HAP-1 (cell line): ENCODE results near the gene NEAT1.

Experiments used
- DNase-seq, 2 experiments: peaks; one replicate each; pipeline ENCODE4 v3.0.0-alpha.2; 2016 to 2020; ENCODE audit warnings: low spot score in 2 of 2
- H3K27me3 ChIP-seq: fragments of 250-450 bp; sonication (Bioruptor Pico); 2 replicates; pipeline ENCODE4 v1.5.1; 2020; ENCODE audit warnings: low read depth, mild to moderate bottlenecking, moderate library complexity
- H3K36me3 ChIP-seq: fragments of 250-450 bp; sonication (Bioruptor Pico); replicated peaks from 2 replicates; pipeline ENCODE4 v1.5.1; 2020; ENCODE audit warnings: mild to moderate bottlenecking
- H3K4me1 ChIP-seq: fragments of 250-450 bp; sonication (Bioruptor Pico); 2 replicates; pipeline ENCODE4 v1.5.1; 2020; ENCODE audit warnings: mild to moderate bottlenecking
- H3K4me3 ChIP-seq: fragments of 250-450 bp; sonication (Bioruptor Pico); 2 replicates; pipeline ENCODE4 v1.5.1; 2020; ENCODE audit warnings: mild to moderate bottlenecking, moderate library complexity
- H3K9me3 ChIP-seq: fragments of 250-450 bp; sonication (Bioruptor Pico); 2 replicates; pipeline ENCODE4 v1.5.1; 2020; ENCODE audit warnings: mild to moderate bottlenecking, moderate library complexity
- in situ Hi-C: fragments of 300-500 bp; cut with MboI; formaldehyde crosslinking; loops from 3 replicates; pipeline ENCODE4 v1.14.3; 2020; ENCODE audit warnings: low sequenced_read_pairs, inconsistent platforms, mixed read lengths

NEAT1 gene

DNA sequence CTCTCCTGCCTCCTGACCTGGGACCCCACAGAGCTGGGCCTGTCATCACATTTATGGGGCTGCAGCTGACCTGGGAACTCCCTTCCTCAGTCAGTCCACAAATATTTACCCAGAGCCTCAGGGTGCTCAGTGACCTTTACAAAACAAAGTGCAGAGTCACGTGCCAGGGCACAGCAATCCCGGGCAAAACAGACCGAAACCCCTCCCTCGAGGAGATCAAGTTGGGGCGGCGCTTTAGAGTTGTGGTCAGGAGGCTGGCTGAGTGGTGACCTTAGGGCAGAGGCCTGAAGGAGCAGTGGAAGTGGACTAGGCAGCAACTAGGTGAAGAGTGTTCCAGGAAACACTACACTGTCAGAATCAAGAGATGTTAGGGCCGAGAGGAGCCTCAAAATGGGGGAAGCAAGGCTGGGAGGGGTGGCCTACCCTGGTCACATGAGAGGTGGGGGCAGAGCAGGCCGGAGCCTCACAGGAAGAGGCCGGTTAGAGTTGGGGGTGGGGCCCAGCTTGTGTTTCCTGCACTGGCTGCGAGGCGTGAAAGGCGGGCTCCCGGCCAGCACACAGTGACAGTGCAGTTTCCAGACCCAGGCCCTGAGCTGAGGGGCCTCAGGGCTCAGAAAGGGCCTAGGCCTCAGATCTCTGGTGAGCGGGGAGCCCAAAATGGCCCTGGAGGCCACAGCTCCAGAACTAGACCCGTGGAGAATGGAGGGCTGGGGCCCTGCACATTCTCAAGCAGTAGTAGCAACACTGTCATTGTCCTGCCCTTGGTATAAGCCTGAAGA lies 3.7 kb upstream of the NEAT1 start:
- H3K9me3 ChIP-seq, result no peaks in the 10 kb centered on the region
- peak; percentile 92 to 97 for DNase-seq
- H3K4me1 ChIP-seq, result peaks cover 50% of the 10 kb centered on the region
- in situ Hi-C loops, result loop anchor here (5.0 kb wide), 1 partner anchor 88 kb away; no protein-coding TSS in a partner anchor
- H3K27me3 ChIP-seq, result no peaks in the 10 kb centered on the region
- peak overlapping the region; percentile 12 for H3K4me3 ChIP-seq
- peaks cover 12% of the 10 kb centered on the region for H3K36me3 ChIP-seq

DNA sequence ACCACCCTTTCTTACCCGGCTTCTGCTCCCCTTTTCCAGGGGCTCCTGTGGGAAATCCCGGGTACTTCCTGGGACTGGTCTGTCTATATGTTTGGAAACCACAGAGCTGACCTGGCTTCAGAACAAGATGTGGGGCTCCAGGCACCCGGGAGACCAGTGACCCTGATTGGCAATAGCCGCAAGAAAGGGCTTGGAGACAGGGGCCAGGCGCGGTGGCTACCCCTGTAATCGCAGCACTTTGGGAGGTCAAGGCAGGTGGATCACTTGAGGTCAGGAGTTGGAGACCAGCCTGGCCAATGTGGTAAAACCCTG lies 3.2 kb upstream of the NEAT1 start:
- Histone ChIP-seq H3K27me3 (no peaks in the 10 kb centered on the region), H3K36me3 (peaks cover 17% of the 10 kb centered on the region), H3K4me3 (peak overlapping the region; percentile 12; the same call in 1 of the 2 replicates), H3K9me3 (peaks cover under 1% of the 10 kb centered on the region; the same call in 1 of the 2 replicates), H3K4me1 (peaks cover 50% of the 10 kb centered on the region)
- no peak for DNase-seq
- in situ Hi-C loops, result loop anchor here (5.0 kb wide), 1 partner anchor 88 kb away; no protein-coding TSS in a partner anchor

DNA sequence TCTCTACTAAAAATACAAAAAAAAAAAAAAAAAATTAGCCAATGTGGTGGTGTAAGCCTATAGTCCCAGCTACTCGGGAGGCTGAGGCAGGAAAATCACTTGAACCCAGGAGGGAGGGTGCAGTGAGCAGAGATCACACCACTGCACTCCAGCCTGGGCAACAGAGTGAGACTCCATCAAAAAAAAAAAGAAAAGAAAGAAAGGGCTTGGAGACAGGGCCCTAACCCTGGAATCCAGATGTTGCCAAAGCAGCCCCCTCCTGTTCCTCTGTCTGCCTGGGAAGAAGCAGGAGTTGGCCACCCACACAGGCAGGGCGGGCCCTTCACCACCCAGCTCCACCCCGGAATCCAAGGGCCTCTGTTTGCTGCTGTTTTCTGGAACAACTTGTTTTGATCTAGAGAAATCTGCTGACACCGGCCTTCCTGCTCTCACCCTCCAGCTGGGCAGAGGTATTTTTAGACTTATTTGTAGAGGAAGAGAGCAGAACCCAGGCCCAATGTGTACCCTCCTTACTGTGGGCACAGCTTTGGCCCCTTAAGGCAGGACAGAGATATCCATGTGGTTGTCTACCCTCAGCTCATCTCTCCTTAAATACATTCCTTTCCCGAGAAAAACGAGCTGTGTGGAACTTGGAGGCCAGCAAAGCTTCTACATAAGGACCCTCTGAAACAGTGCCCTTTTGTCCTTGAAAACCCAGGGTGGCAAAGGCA lies 2.7 kb upstream of the NEAT1 start:
- in situ Hi-C loops, result loop anchor here (5.0 kb wide), 1 partner anchor 87 kb away; no protein-coding TSS in a partner anchor
- H3K36me3 ChIP-seq, result peaks cover 22% of the 10 kb centered on the region
- peaks cover 50% of the 10 kb centered on the region for H3K4me1 ChIP-seq
- H3K9me3 ChIP-seq, result peaks cover 3% of the 10 kb centered on the region; the same call in 1 of the 2 replicates
- DNase-seq, result peak; percentile 66 to 82
- H3K27me3 ChIP-seq, result no peaks in the 10 kb centered on the region
- no peak overlapping the region for H3K4me3 ChIP-seq

- DNase-seq, result no peak
- in situ Hi-C loops, result no loop called here
- H3K4me3 ChIP-seq, result no peak overlapping the region; the same call in 1 of the 2 replicates
- peaks cover 28% of the 10 kb centered on the region for H3K36me3 ChIP-seq
- H3K27me3 ChIP-seq, result no peaks in the 10 kb centered on the region
- peaks cover 50% of the 10 kb centered on the region for H3K4me1 ChIP-seq
- H3K9me3 ChIP-seq, result peaks cover 3% of the 10 kb centered on the region; the same call in 1 of the 2 replicates
Measured at GRCh38 chr11:65420506-65420905, 2.1 kb upstream of the NEAT1 start.

GRCh38 chr11:65420979-65421793 lies 1.4 kb upstream of the NEAT1 start:
- H3K9me3 ChIP-seq, result peaks cover 3% of the 10 kb centered on the region; the same call in 1 of the 2 replicates
- DNase-seq, result peak; percentile 84 to 87
- peaks cover 35% of the 10 kb centered on the region for H3K36me3 ChIP-seq
- H3K4me3 ChIP-seq, result peak overlapping the region; percentile 87
- H3K4me1 ChIP-seq, result peaks cover 48% of the 10 kb centered on the region
- in situ Hi-C loops, result no loop called here
- H3K27me3 ChIP-seq, result no peaks in the 10 kb centered on the region

GRCh38 chr11:65421794-65422632 lies 585 bp upstream of the NEAT1 start:
- Histone ChIP-seq H3K27me3 (no peaks in the 10 kb centered on the region), H3K9me3 (peaks cover 3% of the 10 kb centered on the region; the same call in 1 of the 2 replicates), H3K4me1 (peaks cover 48% of the 10 kb centered on the region), H3K36me3 (peaks cover 43% of the 10 kb centered on the region), H3K4me3 (peak overlapping the region; percentile 87)
- DNase-seq, result peak; percentile 89 to 98
- in situ Hi-C loops, result no loop called here

DNA sequence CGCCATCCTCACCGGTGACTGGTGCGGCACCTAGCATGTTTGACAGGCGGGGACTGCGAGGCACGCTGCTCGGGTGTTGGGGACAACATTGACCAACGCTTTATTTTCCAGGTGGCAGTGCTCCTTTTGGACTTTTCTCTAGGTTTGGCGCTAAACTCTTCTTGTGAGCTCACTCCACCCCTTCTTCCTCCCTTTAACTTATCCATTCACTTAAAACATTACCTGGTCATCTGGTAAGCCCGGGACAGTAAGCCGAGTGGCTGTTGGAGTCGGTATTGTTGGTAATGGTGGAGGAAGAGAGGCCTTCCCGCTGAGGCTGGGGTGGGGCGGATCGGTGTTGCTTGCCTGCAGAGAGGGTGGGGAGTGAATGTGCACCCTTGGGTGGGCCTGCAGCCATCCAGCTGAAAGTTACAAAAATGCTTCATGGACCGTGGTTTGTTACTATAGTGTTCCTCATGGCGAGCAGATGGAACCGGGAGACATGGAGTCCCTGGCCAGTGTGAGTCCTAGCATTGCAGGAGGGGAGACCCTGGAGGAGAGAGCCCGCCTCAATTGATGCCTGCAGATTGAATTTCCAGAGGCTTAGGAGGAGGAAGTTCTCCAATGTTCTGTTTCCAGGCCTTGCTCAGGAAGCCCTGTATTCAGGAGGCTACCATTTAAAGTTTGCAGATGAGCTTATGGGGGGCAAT lies 1.1 kb downstream of the NEAT1 start:
- H3K36me3 ChIP-seq, result peaks cover 50% of the 10 kb centered on the region
- H3K27me3 ChIP-seq, result no peaks in the 10 kb centered on the region
- H3K9me3 ChIP-seq, result peaks cover 3% of the 10 kb centered on the region; the same call in 1 of the 2 replicates
- H3K4me1 ChIP-seq, result peaks cover 54% of the 10 kb centered on the region
- DNase-seq, result peak in 1 of 2 experiments; percentile 58
- in situ Hi-C loops, result no loop called here
- peak overlapping the region; percentile 87 for H3K4me3 ChIP-seq

GRCh38 chr11:65424205-65425104 lies 1.9 kb downstream of the NEAT1 start:
- Histone ChIP-seq H3K4me3 (peak overlapping the region; percentile 87), H3K36me3 (peaks cover 50% of the 10 kb centered on the region), H3K9me3 (peaks cover 3% of the 10 kb centered on the region; the same call in 1 of the 2 replicates), H3K27me3 (no peaks in the 10 kb centered on the region), H3K4me1 (peaks cover 53% of the 10 kb centered on the region)
- in situ Hi-C loops, result no loop called here
- DNase-seq, result peak in 1 of 2 experiments; percentile 81

DNA sequence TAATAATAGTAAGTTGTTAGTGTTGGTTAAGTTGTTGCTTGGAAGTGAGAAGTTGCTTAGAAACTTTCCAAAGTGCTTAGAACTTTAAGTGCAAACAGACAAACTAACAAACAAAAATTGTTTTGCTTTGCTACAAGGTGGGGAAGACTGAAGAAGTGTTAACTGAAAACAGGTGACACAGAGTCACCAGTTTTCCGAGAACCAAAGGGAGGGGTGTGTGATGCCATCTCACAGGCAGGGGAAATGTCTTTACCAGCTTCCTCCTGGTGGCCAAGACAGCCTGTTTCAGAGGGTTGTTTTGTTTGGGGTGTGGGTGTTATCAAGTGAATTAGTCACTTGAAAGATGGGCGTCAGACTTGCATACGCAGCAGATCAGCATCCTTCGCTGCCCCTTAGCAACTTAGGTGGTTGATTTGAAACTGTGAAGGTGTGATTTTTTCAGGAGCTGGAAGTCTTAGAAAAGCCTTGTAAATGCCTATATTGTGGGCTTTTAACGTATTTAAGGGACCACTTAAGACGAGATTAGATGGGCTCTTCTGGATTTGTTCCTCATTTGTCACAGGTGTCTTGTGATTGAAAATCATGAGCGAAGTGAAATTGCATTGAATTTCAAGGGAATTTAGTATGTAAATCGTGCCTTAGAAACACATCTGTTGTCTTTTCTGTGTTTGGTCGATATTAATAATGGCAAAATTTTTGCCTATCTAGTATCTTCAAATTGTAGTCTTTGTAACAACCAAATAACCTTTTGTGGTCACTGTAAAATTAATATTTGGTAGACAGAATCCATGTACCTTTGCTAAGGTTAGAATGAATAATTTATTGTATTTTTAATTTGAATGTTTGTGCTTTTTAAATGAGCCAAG lies 2.7 kb downstream of the NEAT1 start:
- peak in 1 of 2 experiments; percentile 65 for DNase-seq
- H3K36me3 ChIP-seq, result peaks cover 53% of the 10 kb centered on the region
- H3K9me3 ChIP-seq, result peaks cover 3% of the 10 kb centered on the region; the same call in 1 of the 2 replicates
- H3K4me1 ChIP-seq, result peaks cover 50% of the 10 kb centered on the region
- no peaks in the 10 kb centered on the region for H3K27me3 ChIP-seq
- H3K4me3 ChIP-seq, result peak overlapping the region; percentile 87
- in situ Hi-C loops, result no loop called here

DNA sequence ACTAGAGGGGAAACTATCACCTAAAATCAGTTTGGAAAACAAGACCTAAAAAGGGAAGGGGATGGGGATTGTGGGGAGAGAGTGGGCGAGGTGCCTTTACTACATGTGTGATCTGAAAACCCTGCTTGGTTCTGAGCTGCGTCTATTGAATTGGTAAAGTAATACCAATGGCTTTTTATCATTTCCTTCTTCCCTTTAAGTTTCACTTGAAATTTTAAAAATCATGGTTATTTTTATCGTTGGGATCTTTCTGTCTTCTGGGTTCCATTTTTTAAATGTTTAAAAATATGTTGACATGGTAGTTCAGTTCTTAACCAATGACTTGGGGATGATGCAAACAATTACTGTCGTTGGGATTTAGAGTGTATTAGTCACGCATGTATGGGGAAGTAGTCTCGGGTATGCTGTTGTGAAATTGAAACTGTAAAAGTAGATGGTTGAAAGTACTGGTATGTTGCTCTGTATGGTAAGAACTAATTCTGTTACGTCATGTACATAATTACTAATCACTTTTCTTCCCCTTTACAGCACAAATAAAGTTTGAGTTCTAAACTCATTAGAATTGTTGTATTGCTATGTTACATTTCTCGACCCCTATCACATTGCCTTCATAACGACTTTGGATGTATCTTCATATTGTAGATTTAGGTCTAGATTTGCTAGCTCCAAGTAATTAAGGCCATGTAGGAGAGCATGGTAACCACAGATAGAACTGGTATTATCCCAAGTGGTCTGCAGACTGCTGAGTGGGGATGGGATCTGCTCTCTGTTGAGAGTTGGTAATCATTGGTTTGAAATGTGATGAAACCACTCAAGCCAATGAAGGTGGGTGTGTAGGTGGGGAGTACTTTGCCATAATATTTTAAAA lies 3.6 kb downstream of the NEAT1 start:
- Histone ChIP-seq H3K4me1 (peaks cover 50% of the 10 kb centered on the region), H3K27me3 (no peaks in the 10 kb centered on the region), H3K4me3 (peak overlapping the region; percentile 87), H3K9me3 (peaks cover 3% of the 10 kb centered on the region; the same call in 1 of the 2 replicates), H3K36me3 (peaks cover 62% of the 10 kb centered on the region)
- DNase-seq, result no peak
- in situ Hi-C loops, result no loop called here
